Natural killer cell (primary cell): ENCODE data around the gene SVEP1. TPM values are rescaled to one million over a fixed set of nuclear protein-coding genes. Genes with fewer than 3 reads are reported as not detected.

ENCODE experiments used
- ATAC-seq, 3 donors: fragments of 150-1000 bp in 2 of 3; fragments of 200-7000 bp in 1 of 3; cut with Tn5 transposase; 1 replicate in 1 of 3; 2 replicates in 2 of 3; pipeline ENCODE4 v1.10.0; 2021; ENCODE audit warnings: mild to moderate bottlenecking in 2 of 3, moderate library complexity in 2 of 3
- DNase-seq, 2 donors: peaks; one replicate each; pipeline versions ENCODE4 v3.0.0 to v3.0.0-alpha.2; 2013 to 2021; ENCODE audit warnings: mixed read lengths in 1 of 2
- H3K27ac ChIP-seq: one replicate; pipeline ENCODE4 v1.5.1; 2013; ENCODE audit warnings: mild to moderate bottlenecking, low read length
- H3K27me3 ChIP-seq: one replicate; pipeline ENCODE4 v1.6.1; 2013; ENCODE audit warnings: low read length; ENCODE audit not compliant: control insufficient read depth, insufficient read depth
- H3K36me3 ChIP-seq: one replicate; pipeline ENCODE4 v1.6.1; 2013; ENCODE audit warnings: low read length; ENCODE audit not compliant: control insufficient read depth, insufficient read depth
- H3K4me1 ChIP-seq: one replicate; pipeline ENCODE4 v1.6.1; 2013; ENCODE audit warnings: low read length; ENCODE audit not compliant: control insufficient read depth, insufficient read depth
- H3K4me3 ChIP-seq: one replicate; pipeline ENCODE4 v1.5.1; 2013; ENCODE audit warnings: low read length
- H3K9me3 ChIP-seq: one replicate; pipeline ENCODE4 v1.6.1; 2013; ENCODE audit warnings: low read length; ENCODE audit not compliant: control insufficient read depth, insufficient read depth
- H3K27ac Mint-ChIP-seq, 2 donors: one replicate each; pipeline ENCODE4 v1.8.0; 2022; ENCODE audit warnings: mild to moderate bottlenecking in 2 of 2, mixed read lengths in 2 of 2, moderate library complexity in 1 of 2
- H3K27me3 Mint-ChIP-seq, 2 donors: one replicate each; pipeline ENCODE4 v1.8.0; 2022; ENCODE audit warnings: low read depth in 2 of 2, mixed read lengths in 2 of 2
- H3K36me3 Mint-ChIP-seq: one replicate; pipeline ENCODE4 v1.8.0; 2022; ENCODE audit warnings: mixed read lengths
- H3K4me1 Mint-ChIP-seq, 2 donors: one replicate each; pipeline ENCODE4 v1.8.0; 2022; ENCODE audit warnings: mixed read lengths in 2 of 2
- H3K4me3 Mint-ChIP-seq: one replicate; pipeline ENCODE4 v1.8.0; 2022; ENCODE audit warnings: mild to moderate bottlenecking, moderate library complexity, mixed read lengths
- H3K9me3 Mint-ChIP-seq, 2 donors: one replicate each; pipeline ENCODE4 v1.8.0; 2022; ENCODE audit warnings: mixed read lengths in 2 of 2
- WGBS: methylation state at CpG from one replicate; pipeline ENCODE4 v1.1.7; 2013; ENCODE audit warnings: missing lambda C conversion rate; ENCODE audit not compliant: insufficient coverage; 5-methylcytosine and 5-hydroxymethylcytosine counted together
- intact Hi-C: fragments of 100-400 bp; cut with micrococcal nuclease; formaldehyde crosslinking; loops from one replicate; pipeline ENCODE4 v1.14.2; 2022
- total RNA-seq, 4 donors: library from RNA; stranded (reverse); fragments of 120-200 nt in 1 of 4; gene quantifications; one replicate each; pipeline versions ENCODE4 v1.2.3 to v1.2.4, GENCODE V29; 2013 to 2022
- TF ChIP-seq, protein P1 (sequence below): fragments of 200-600 bp; IDR thresholded peaks from one replicate; pipeline ENCODE4 v1.8.0; 2022; ENCODE audit warnings: antibody characterized with exemption

The SVEP1 gene
- total RNA-seq, 3 donors from 2014 or later (not counting 1 experiment from before 2014, with no cell fraction given) = not detected

DNA sequence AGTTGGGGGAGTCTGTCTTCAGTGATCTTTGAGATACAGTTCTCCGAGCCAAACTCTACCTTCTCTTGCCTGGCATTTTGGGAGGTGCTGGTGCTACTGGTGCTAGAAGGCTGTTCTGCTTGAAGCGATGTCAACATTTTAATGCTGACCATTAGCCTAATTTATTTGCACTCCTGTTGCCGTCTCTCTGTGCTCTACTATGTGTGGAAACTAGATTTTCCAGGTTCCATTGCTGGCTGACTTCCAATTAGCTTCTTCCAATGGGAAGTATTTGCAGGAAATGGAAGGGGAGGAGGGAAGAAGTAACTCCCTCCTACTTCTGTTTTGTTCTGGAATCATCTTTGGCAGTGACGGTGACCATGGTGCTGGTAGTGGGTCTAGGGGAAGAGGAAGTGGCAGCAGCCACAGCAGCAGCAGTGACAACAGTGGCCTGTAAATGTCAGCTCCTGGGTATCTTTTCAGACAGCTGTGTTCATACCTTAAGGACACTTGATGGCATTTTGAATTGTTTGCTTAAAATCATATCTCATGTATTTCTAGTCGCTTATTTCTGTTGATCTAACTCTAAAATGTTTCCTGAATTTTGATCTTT lies 249.8 kb downstream of the SVEP1 start:
- H3K9me3 Mint-ChIP-seq = no peaks in the 10 kb centered on the region
- Histone ChIP-seq H3K4me1 (no peaks in the 10 kb centered on the region), H3K4me3 (no peak overlapping the region), H3K9me3 (peaks cover 3% of the 10 kb centered on the region), H3K27ac (no peak overlapping the region), H3K27me3 (no peaks in the 10 kb centered on the region), H3K36me3 (no peaks in the 10 kb centered on the region)
- DNase-seq (no peak), ATAC-seq (no peak)
- no peaks in the 10 kb centered on the region for H3K27me3 Mint-ChIP-seq
- WGBS = 62% methylated on average over 5 of the region's 5 CpGs
- TF ChIP-seq, protein P1, sequence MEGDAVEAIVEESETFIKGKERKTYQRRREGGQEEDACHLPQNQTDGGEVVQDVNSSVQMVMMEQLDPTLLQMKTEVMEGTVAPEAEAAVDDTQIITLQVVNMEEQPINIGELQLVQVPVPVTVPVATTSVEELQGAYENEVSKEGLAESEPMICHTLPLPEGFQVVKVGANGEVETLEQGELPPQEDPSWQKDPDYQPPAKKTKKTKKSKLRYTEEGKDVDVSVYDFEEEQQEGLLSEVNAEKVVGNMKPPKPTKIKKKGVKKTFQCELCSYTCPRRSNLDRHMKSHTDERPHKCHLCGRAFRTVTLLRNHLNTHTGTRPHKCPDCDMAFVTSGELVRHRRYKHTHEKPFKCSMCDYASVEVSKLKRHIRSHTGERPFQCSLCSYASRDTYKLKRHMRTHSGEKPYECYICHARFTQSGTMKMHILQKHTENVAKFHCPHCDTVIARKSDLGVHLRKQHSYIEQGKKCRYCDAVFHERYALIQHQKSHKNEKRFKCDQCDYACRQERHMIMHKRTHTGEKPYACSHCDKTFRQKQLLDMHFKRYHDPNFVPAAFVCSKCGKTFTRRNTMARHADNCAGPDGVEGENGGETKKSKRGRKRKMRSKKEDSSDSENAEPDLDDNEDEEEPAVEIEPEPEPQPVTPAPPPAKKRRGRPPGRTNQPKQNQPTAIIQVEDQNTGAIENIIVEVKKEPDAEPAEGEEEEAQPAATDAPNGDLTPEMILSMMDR = no peak
- no peak overlapping the region for H3K27ac Mint-ChIP-seq
- no peaks in the 10 kb centered on the region for H3K36me3 Mint-ChIP-seq
- intact Hi-C loops = no loop called here
- no peaks in the 10 kb centered on the region for H3K4me1 Mint-ChIP-seq
- no peak overlapping the region for H3K4me3 Mint-ChIP-seq

DNA sequence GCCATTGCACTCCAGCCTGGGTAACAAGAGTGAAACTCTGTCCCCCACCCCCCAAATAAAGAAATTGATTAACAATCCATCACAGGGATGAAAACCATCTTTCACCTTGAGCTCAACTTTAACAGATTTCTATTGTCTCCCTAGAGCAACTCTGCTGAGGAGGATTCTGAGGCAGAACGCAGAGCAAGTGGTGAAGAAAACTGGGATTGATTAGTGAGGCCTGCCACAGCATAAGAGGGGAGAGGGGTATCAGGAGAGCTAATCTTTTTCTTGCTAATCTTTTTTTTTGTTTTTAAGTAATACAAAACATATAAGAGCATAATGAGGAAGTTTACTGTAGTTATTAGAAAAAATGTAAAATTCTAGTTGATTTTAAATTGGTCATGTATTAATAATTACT lies 250.8 kb downstream of the SVEP1 start:
- Mint-ChIP-seq H3K36me3 (no peaks in the 10 kb centered on the region), H3K9me3 (no peaks in the 10 kb centered on the region), H3K4me1 (no peaks in the 10 kb centered on the region), H3K27ac (no peak overlapping the region), H3K4me3 (no peak overlapping the region), H3K27me3 (no peaks in the 10 kb centered on the region)
- no peaks in the 10 kb centered on the region for H3K27me3 ChIP-seq
- TF ChIP-seq, protein P1 = no peak
- no peak for DNase-seq
- intact Hi-C loops = no loop called here
- ATAC-seq = no peak
- peaks cover 3% of the 10 kb centered on the region for H3K9me3 ChIP-seq
- H3K4me1 ChIP-seq = no peaks in the 10 kb centered on the region
- no peaks in the 10 kb centered on the region for H3K36me3 ChIP-seq
- H3K4me3 ChIP-seq = no peak overlapping the region
- no peak overlapping the region for H3K27ac ChIP-seq
- 60% methylated on average over 1 of the region's 1 CpG for WGBS

DNA sequence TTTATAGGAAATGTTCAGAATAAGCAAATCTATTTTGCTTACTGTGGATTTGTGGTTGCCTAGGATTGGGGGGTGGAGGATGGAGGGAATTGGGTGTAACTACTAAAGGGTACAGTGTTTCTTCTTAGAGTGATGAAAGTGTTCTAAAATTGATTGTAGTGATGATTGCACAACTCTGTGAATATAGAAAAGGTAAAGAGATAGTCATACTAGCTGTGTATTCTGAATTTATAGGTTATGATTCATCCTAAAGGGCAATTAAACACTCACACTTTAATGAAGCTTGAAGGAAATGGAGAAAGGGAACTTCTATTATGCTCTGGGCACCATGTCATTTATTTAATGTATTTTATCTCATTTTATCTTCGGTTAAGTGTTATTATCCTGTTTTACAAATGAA lies 251.8 kb downstream of the SVEP1 start:
- no CpG with 5 or more reads among the region's 1 CpG for WGBS
- H3K36me3 ChIP-seq = no peaks in the 10 kb centered on the region
- H3K4me1 Mint-ChIP-seq = no peaks in the 10 kb centered on the region
- no peaks in the 10 kb centered on the region for H3K9me3 Mint-ChIP-seq
- H3K4me3 ChIP-seq = no peak overlapping the region
- H3K27ac Mint-ChIP-seq = no peak overlapping the region
- no peaks in the 10 kb centered on the region for H3K27me3 ChIP-seq
- H3K4me3 Mint-ChIP-seq = no peak overlapping the region
- no peaks in the 10 kb centered on the region for H3K27me3 Mint-ChIP-seq
- no peaks in the 10 kb centered on the region for H3K36me3 Mint-ChIP-seq
- no peak overlapping the region for H3K27ac ChIP-seq
- ATAC-seq (no peak), DNase-seq (no peak)
- intact Hi-C loops = no loop called here
- H3K4me1 ChIP-seq = no peaks in the 10 kb centered on the region
- TF ChIP-seq, protein P1 = no peak
- peaks cover 3% of the 10 kb centered on the region for H3K9me3 ChIP-seq

DNA sequence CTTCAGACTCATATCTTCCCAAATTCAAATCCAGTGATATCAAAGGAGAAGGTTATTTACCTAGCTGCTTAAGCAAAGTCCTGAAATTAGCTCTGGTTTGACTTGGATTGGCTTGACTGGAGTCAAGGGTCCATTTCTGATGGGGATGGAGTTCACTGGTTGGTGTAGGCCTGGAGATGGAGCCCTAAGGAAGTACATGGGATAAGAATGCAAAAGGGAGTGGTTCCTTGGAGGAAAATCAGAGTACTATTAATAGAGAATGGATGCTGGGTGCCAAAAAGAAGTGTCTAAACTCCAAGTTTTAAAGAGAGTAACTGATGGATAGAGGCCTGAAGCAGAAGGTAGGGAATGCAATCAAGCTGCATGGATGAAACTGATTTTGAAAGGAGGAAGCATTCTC lies 255.7 kb downstream of the SVEP1 start:
- Histone ChIP-seq H3K27me3 (no peaks in the 10 kb centered on the region), H3K4me3 (no peak overlapping the region), H3K4me1 (no peaks in the 10 kb centered on the region), H3K36me3 (no peaks in the 10 kb centered on the region), H3K27ac (no peak overlapping the region), H3K9me3 (no peaks in the 10 kb centered on the region)
- ATAC-seq = no peak
- peaks cover 0 to 12% of the 10 kb centered on the region in 2 donors for H3K27me3 Mint-ChIP-seq
- H3K4me1 Mint-ChIP-seq = no peaks in the 10 kb centered on the region
- H3K36me3 Mint-ChIP-seq = no peaks in the 10 kb centered on the region
- TF ChIP-seq, protein P1 = no peak
- no peak for DNase-seq
- no peak overlapping the region for H3K27ac Mint-ChIP-seq
- H3K4me3 Mint-ChIP-seq = no peak overlapping the region
- H3K9me3 Mint-ChIP-seq = no peaks in the 10 kb centered on the region
- intact Hi-C loops = no loop called here
